NK-92 (cell line): ENCODE results near the gene C1orf174.

ENCODE experiments used
- DNase-seq: peaks from one replicate; lab custom pipeline; 2025; ENCODE audit not compliant: unreplicated experiment; lab: John Stamatoyannopoulos, UW

Gene C1orf174

GRCh38 chr1:3900150-3900968, at the start of gene C1orf174:
C1orf174 (minus strand) TSS chr1:3900272; CDS start chr1:3900186, 86 bp downstream.
- DNase-seq, result peak; percentile 81

- DNase-seq, result no peak
These were observed 48.3 kb upstream of the C1orf174 start for GRCh38 chr1:3948344-3948743.

- no peak for DNase-seq
These were observed 46.1 kb upstream of the C1orf174 start for GRCh38 chr1:3945916-3946840.

- DNase-seq, result no peak
These were observed 45.1 kb upstream of the C1orf174 start for GRCh38 chr1:3945222-3945621.

- DNase-seq, result no peak
These were observed 44.6 kb upstream of the C1orf174 start for GRCh38 chr1:3944578-3945125.

- DNase-seq, result no peak
These were observed 43.9 kb upstream of the C1orf174 start for GRCh38 chr1:3943806-3944577.

- DNase-seq, result no peak
These were observed 43.0 kb upstream of the C1orf174 start for GRCh38 chr1:3943123-3943431.

- no peak for DNase-seq
These were observed 42.5 kb upstream of the C1orf174 start for GRCh38 chr1:3942416-3943122.

GRCh38 chr1:3940754-3941345, 40.8 kb upstream of the C1orf174 start:
- no peak for DNase-seq

- DNase-seq, result no peak
These were observed 40.1 kb upstream of the C1orf174 start for GRCh38 chr1:3940081-3940753.

GRCh38 chr1:3939242-3940080, 39.4 kb upstream of the C1orf174 start:
- DNase-seq, result no peak

GRCh38 chr1:3932156-3932919, 32.3 kb upstream of the C1orf174 start:
- no peak for DNase-seq

GRCh38 chr1:3931007-3931912, 31.2 kb upstream of the C1orf174 start:
- DNase-seq, result no peak

GRCh38 chr1:3930301-3931006, 30.4 kb upstream of the C1orf174 start:
- DNase-seq, result no peak

GRCh38 chr1:3929126-3929525, 29.1 kb upstream of the C1orf174 start:
- DNase-seq, result no peak

- DNase-seq, result no peak
These were observed 28.5 kb upstream of the C1orf174 start for GRCh38 chr1:3928586-3928985.
